Renal cortex interstitium (tissue), 15 donors: Measurements from ENCODE around the gene MMADHC. TPM values are rescaled to one million over a fixed set of nuclear protein-coding genes. Genes with fewer than 3 reads are reported as not detected.
A peak's percentile ranks its signal among the peaks of the same experiment; 100 is the strongest.

ENCODE experiments used
- DNase-seq, 11 donors: peaks; one replicate each; pipeline ENCODE4 v3.0.0-alpha.2; 2013; ENCODE audit warnings: low read depth in 9 of 11, low spot score in 4 of 11; ENCODE audit errors: extremely low read depth in 1 of 11
- long read RNA-seq, 16 experiments: transcript quantifications; one replicate each; lab custom pipeline, GENCODE V29; 2026
- polyA plus RNA-seq, 3 donors: library from polyadenylated mRNA; unstranded; fragments of 120-200 nt; gene quantifications; one replicate each; pipeline ENCODE4 v1.2.1, GENCODE V29; 2013; ENCODE audit not compliant: insufficient read length in 3 of 3

The MMADHC gene
- polyA plus RNA-seq, result 100 to 1,000 TPM; 104 to 140 (median 112) TPM
- long read RNA-seq, donor 1, transcript MMADHC-201 (8 exons, 1,436 nt), result major isoform, 40 of 42 reads
- long read RNA-seq, donor 1, partial matches to known transcripts, result 0 of 42 reads
- long read RNA-seq, donor 1, other reads (novel, unspliced or antisense), result 0 of 42 reads
- long read RNA-seq, donor 2, transcript MMADHC-201 (8 exons, 1,436 nt), result major isoform, 22 of 25 reads
- long read RNA-seq, donor 2, partial matches to known transcripts, result 0 of 25 reads
- long read RNA-seq, donor 2, other reads (novel, unspliced or antisense), result 0 of 25 reads
- long read RNA-seq, donor 3, transcript MMADHC-201 (8 exons, 1,436 nt), result major isoform, 76 of 84 reads
- long read RNA-seq, donor 3, transcript MMADHC-203 (7 exons, 1,726 nt), result minor isoform, 8 of 84 reads
- long read RNA-seq, donor 3, partial matches to known transcripts, result 0 of 84 reads
- long read RNA-seq, donor 3, other reads (novel, unspliced or antisense), result 0 of 84 reads
- long read RNA-seq, donor 4, transcript MMADHC-201 (8 exons, 1,436 nt), result major isoform, 40 of 41 reads
- long read RNA-seq, donor 4, partial matches to known transcripts, result 0 of 41 reads
- long read RNA-seq, donor 4, other reads (novel, unspliced or antisense), result 0 of 41 reads
- long read RNA-seq, donor 5, result 0 reads
- long read RNA-seq, donor 6, transcript MMADHC-201 (8 exons, 1,436 nt), result major isoform, 33 of 35 reads
- long read RNA-seq, donor 6, partial matches to known transcripts, result 0 of 35 reads
- long read RNA-seq, donor 6, other reads (novel, unspliced or antisense), result 0 of 35 reads
- long read RNA-seq, donor 7, transcript MMADHC-201 (8 exons, 1,436 nt), result major isoform, 64 of 83 reads
- long read RNA-seq, donor 7, transcript MMADHC-203 (7 exons, 1,726 nt), result minor isoform, 6 of 83 reads
- long read RNA-seq, donor 7, partial matches to known transcripts, result 12 of 83 reads
- long read RNA-seq, donor 7, other reads (novel, unspliced or antisense), result 0 of 83 reads
- long read RNA-seq, donor 8, transcript MMADHC-201 (8 exons, 1,436 nt), result major isoform, 71 of 95 reads
- long read RNA-seq, donor 8, partial matches to known transcripts, result 22 of 95 reads
- long read RNA-seq, donor 8, other reads (novel, unspliced or antisense), result 0 of 95 reads
- long read RNA-seq, donor 9, transcript MMADHC-201 (8 exons, 1,436 nt), result major isoform, 53 of 59 reads
- long read RNA-seq, donor 9, transcript MMADHC-203 (7 exons, 1,726 nt), result minor isoform, 6 of 59 reads
- long read RNA-seq, donor 9, partial matches to known transcripts, result 0 of 59 reads
- long read RNA-seq, donor 9, other reads (novel, unspliced or antisense), result 0 of 59 reads
- long read RNA-seq, donor 10, transcript MMADHC-201 (8 exons, 1,436 nt), result major isoform, 52 of 54 reads
- long read RNA-seq, donor 10, partial matches to known transcripts, result 0 of 54 reads
- long read RNA-seq, donor 10, other reads (novel, unspliced or antisense), result 0 of 54 reads
- long read RNA-seq, donor 11, transcript MMADHC-201 (8 exons, 1,436 nt), result major isoform, 32 of 36 reads
- long read RNA-seq, donor 11, partial matches to known transcripts, result 0 of 36 reads
- long read RNA-seq, donor 11, other reads (novel, unspliced or antisense), result 0 of 36 reads
- long read RNA-seq, donor 12, transcript MMADHC-201 (8 exons, 1,436 nt), result major isoform, 19 of 19 reads
- long read RNA-seq, donor 12, partial matches to known transcripts, result 0 of 19 reads
- long read RNA-seq, donor 12, other reads (novel, unspliced or antisense), result 0 of 19 reads
- long read RNA-seq, donor 13, transcript MMADHC-201 (8 exons, 1,436 nt), result major isoform, 87 of 107 reads
- long read RNA-seq, donor 13, partial matches to known transcripts, result 17 of 107 reads
- long read RNA-seq, donor 13, other reads (novel, unspliced or antisense), result 0 of 107 reads
- long read RNA-seq, donor 14, transcript MMADHC-201 (8 exons, 1,436 nt), result major isoform, 44 of 47 reads
- long read RNA-seq, donor 14, partial matches to known transcripts, result 0 of 47 reads
- long read RNA-seq, donor 14, other reads (novel, unspliced or antisense), result 0 of 47 reads
- long read RNA-seq, donor 15, transcript MMADHC-201 (8 exons, 1,436 nt), result major isoform, 24 of 25 reads
- long read RNA-seq, donor 15, partial matches to known transcripts, result 0 of 25 reads
- long read RNA-seq, donor 15, other reads (novel, unspliced or antisense), result 0 of 25 reads
- long read RNA-seq, donor 16, transcript MMADHC-201 (8 exons, 1,436 nt), result major isoform, 115 of 139 reads
- long read RNA-seq, donor 16, transcript MMADHC-203 (7 exons, 1,726 nt), result minor isoform, 5 of 139 reads
- long read RNA-seq, donor 16, partial matches to known transcripts, result 19 of 139 reads
- long read RNA-seq, donor 16, other reads (novel, unspliced or antisense), result 0 of 139 reads

GRCh38 chr2:149587220-149587949 is at the start of gene MMADHC:
MMADHC (minus strand) TSS chr2:149587775; CDS start chr2:149587097, 678 bp downstream.
- DNase-seq, result peak; percentile 85 to 96 (median 93)

- no peak for DNase-seq
Measured at GRCh38 chr2:149634103-149634502, 46.5 kb upstream of the MMADHC start.

- DNase-seq, result no peak
Measured at GRCh38 chr2:149630445-149630844, 42.9 kb upstream of the MMADHC start.

GRCh38 chr2:149629026-149629425 is 41.5 kb upstream of the MMADHC start:
- no peak for DNase-seq

- DNase-seq, result no peak
Measured at GRCh38 chr2:149627111-149627801, 39.7 kb upstream of the MMADHC start.

- no peak for DNase-seq
Measured at GRCh38 chr2:149625671-149626070, 38.1 kb upstream of the MMADHC start.

- DNase-seq, result no peak
Measured at GRCh38 chr2:149625271-149625670, 37.7 kb upstream of the MMADHC start.

GRCh38 chr2:149622343-149622742 is 34.8 kb upstream of the MMADHC start:
- DNase-seq, result no peak

GRCh38 chr2:149617476-149617875 is 29.9 kb upstream of the MMADHC start:
- DNase-seq, result no peak

GRCh38 chr2:149616681-149617456 is 29.3 kb upstream of the MMADHC start:
- no peak for DNase-seq

- DNase-seq, result no peak
Measured at GRCh38 chr2:149613704-149614103, 26.1 kb upstream of the MMADHC start.

- no peak for DNase-seq
Measured at GRCh38 chr2:149612122-149612521, 24.5 kb upstream of the MMADHC start.

GRCh38 chr2:149611100-149611820 is 23.7 kb upstream of the MMADHC start:
- DNase-seq, result no peak

GRCh38 chr2:149606251-149606811 is 18.8 kb upstream of the MMADHC start:
- no peak for DNase-seq
